ENCODE data around the gene USP6NL.

USP6NL gene

DNA sequence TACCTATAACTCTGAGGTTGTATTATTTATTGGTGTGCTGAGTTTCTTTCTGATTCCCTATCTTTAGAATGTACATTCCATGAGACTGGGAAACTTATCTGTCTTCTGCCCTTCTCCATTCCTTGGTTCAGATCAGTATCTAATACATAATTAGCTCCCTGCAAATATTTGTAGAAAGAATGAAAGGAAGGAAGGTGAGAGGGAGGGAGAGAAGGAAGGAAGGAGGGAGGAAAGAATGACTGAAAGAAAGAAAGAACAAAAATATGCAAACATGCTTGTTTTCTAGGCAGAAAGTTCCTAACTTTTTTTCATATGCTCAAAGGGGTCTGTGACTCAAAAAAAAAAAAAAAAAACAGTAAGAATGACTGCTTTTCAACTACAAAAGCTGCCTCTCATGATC is 3.9 kb upstream of the USP6NL start:
- DNase-seq, result no peak

DNA sequence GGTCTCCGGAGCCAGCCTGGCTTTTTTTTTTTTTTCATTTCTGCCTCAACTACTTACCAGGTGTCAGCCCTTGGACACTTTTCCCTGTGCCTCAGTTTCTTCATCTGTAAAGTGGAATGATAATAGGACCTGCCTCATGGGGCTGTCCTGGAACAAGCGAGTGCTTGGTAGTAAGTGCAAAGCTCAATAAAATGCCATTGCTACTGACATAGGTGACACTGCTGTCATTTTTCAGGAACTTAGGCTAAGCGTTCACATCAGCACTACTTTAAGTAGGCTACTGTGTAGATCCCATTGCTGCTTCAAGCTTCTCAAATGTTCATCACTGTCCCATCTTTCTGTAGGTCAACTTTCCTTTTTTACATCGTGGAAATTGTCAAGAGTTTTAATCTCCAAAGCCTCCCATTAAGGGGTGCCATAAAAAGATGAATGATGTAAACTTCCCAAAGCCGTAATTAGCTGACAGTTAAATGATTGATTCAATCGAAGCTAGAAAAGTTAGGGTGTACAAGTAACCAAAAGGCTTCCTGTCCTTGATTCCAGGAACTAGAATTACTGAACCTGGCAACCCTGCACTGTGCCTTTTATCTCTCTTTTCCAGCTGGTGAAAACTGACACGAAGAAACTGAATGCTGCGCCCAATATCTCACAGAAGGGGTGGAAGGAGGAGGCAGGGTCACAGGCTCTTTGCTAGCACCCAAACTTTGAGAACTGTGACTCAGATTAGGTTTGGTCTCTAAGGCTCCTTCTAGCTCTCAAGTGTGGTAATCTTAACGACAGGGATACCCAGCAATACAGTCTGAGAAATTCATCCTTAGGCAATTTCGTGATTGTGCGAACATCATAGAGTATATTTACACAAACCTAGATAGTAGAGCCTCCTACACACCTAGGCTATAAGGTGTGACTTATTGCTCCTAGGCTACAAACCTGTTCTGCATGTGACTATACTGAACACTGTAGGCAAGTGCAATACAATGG is 861 bp upstream of the USP6NL start:
- no peak for DNase-seq

DNA sequence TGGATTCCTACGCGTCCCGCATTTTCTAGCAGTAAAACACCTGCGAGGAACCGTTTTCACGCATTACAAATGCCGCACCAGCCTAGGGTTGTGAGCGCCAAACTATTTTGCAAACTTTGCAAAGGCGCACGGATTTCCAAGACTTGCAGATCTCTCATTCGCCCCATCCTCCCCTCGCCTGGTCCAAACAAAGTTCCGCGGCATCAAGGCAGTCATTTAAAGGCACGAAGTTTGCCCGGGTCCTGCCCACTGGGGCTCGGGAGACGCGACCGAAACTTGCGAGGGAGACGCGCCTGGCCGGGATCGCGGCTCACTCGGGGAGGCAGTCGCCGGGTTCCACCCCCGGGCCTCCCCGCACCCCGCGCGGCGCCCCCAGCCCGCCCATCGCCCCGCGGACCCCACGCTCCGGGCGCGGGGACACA is 613 bp downstream of the USP6NL start:
- DNase-seq, result peak; percentile 26 to 46

DNA sequence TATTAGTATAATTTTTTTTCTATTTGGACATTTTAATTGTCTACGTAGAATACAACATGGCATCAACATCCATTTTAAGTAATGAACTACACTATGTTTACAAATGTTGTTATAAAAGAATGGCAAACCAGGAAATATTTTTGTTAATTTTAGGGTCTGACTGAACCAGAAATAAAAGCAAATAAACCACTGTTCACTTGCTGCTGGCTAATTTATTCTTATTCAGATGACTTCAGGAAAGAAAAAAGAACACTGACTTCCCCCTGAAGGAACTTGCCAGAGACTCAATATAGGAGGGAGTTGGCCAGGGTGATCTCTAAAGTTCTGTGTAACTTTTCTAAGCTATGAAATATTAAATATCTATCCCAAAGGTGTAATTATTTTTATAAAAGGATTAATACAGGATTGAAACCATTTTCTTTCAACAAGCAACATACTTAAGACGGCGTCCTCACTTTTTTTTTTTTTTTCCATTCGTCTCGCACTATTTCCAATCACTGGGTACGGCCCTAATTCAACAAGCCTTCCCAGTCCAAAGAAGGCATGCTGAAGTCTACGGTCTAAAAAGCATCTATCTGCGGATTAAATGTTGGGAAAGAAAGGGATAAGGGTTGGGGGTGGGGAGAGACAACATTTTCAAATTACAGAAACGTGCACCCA is 1.2 kb downstream of the USP6NL start:
- no peak for DNase-seq

DNA sequence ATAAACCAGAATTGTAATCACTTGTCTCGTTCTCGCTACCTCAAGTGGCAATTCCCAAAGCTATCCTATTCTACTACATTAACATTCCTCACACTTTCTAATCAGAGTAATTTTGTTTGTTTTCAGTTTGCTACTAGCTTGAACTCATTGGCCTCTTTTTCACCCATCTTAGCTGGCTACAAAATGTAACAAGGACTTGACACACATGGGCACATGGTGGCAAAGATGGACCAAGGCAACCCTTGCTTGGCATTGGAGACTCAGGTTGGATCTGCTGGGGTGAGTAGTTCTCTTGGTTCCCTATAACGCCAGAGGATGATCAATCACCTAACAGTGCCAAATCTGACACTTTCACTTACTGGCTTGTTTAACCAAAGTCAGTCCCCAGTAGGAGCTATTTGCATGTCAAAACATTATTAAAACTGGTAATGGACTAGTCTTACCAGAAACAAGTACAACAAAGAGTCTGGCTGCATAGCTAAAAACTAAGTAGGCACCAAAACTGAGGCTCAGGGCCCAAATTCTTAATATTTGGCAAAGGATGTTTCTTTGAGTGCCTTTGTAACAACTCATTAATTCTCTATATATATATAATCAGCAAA is 1.9 kb downstream of the USP6NL start:
- DNase-seq, result no peak

DNA sequence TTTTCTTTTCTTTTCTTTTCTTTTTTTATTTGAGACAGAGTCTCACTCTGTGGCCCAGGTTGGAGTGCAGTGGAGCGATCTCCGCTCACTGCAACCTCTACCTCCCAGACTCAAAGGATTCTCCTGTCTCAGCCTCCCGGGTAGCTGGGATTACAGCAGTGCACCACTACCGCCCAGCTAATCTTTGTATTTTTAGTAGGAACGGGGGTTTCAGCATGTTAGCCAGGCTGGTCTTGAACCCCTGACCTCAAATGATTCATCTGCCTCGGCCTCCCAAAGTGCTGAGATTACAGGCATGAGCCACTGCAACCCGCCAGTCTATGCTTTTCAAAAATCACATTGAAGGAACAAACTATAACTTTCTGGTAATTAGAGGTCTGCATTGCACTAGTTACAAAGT is 2.4 kb downstream of the USP6NL start:
- DNase-seq, result no peak

DNA sequence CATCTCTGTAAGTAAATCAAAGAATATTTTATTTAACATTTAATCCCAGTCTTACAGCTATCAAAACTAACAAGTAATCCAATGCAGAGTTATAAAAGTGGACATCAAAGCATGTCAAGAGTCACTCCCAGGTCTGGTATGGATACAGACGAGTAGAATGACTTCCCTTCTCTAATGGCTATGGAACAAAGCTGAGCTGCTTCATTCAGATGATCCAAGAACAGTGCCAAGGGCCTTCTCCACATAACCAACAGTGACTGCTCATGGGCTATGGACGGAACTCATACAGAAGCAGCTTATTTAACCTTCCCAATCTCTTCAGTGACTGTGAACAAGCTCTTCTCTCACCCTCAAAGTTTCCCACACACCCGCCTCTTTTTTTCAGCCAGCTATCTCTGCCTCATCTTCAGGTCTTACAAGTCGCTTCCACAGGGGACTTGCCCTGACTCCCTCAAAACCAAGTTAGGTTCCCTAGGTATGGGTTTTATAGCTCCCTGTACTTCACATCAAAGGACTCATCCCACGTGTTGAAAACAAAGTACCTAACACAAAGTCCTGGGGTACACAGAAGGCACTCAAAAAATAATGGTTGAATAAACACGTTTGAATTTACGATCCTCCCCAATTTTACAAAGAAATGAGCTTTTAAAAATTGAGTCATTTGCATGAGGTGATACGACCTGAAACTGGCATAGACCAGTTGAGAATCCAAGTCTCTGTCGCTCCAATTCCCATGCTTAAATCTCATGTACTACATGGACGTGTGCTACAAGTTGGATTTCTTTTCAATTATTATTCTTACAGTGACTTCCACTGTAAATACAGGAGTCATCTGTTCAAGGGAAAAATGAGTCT is 3.1 kb downstream of the USP6NL start:
- no peak for DNase-seq

DNA sequence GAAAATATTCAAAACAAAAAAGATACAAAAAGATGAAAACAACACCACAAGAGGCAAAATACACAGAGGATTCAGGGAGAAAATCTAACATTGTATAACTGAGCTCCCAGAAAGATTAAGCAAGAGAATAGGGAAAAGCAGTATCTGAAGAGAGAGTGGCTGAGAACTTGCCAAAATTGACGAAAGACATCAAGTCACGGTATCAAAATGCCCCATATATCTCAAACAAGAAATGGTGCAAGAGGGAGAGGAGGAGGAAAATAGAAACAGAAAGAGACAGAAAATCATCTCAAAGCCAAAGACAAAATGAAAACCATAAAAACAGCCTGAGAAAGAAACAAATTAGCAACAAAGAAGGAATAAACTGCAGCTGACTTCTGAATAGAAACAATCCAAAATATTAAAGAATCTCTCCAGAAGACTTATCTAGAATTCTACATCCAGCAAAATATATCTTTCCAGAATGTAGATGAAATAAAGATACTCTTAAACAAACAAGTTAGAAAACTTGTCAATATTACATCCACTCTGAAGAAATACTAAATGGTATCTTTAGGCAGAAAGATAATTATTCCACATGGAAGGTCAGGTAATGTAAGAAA is 5.5 kb downstream of the USP6NL start:
- DNase-seq, result no peak

DNA sequence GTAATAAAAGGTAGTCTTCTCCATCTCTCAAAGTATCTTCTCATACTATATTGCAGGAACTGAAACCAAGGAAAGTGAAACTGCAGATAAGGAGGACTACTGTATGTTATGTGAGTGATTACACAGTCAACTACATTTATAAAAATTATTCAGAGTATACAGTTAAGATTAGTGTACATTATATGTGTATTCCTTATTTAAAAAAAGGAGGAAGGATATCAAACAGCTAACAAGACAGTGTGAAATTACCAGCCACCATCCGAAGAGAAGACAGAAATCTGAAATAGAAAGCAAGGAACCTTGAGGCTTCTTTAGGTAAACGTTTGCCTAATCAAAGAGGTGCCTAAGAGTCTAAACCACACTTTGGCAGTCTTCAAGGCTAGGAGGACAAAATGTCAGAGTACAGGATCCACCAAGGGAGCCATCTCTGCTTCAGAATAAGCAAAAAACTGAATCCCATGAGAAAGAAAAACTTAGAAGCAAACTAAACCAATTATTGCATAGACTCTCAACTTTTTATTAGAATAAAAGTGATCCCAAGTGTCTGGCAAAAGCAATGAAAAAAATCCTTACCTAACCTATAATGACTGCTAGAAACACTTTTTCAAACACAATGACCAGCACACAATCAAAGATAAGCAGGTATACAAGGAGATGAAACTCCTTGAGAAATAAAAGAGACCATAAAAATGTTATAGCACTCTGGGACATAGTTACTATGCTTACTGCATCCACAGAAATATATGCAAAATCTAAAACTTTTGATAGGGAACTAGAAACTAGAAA is 6.4 kb downstream of the USP6NL start:
- no peak for DNase-seq

DNA sequence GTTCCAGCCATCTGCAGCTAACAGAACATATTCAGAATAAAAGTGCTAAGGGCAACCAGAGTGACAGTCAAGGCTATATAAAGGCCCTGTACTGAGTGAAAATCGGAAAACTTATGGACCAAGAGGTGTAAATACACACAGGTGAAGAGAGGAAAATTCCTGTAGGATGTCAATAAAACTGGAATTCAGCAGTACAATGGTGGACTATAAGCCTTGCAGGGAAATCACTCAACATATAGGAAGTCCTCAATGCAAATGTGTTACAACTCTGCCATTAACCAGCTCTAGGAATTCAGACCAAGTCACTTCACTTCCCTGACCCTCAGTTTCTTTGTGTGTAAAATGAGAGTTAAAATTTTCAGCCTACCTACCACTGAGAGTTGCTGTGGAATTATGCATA is 7.7 kb downstream of the USP6NL start:
- DNase-seq, result no peak

DNA sequence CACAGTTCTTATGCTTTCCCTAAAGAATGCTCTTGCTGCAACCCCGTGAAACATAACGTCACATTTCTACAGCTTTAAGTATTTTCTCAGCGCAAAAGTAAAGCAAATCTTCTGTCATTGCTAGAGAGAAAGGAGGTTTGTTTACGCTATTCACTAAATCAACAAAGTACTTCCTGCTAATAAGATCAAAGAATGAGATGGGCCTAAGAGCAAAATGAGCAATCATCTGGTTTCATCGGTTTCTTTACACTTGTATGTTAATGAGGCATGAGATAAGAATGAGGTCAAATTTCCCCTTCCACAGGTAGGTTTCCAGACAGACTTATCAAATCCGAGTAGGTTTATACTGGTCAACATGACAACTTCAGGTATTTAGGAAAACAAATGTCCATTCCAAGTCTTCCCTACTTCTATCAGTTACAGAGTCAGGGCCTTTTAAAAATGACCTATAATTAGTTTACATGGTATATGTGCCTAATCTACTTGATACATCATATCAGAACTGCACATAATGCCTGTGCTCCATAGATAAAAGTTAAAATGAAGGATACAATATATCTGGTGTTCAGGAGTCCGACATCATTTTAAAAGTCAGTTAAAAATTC is 8.4 kb downstream of the USP6NL start:
- no peak for DNase-seq

DNA sequence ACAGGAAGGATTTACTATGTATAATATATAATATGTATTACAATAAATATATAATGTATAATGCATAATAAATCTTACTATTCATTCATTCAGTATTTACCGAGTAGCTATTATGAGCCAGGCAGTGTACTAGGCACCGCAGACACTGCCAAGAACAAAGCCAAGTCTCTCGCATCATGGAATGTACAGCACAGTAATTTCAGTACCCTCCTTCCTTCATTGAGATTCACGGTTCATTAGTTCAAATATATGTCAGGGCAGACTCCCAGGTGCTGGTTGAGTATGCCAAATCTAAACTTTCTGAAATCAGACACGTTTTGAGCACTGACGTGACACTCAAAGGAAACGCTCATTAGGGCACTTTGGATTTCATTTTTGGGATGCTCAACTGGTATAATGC is 9.1 kb downstream of the USP6NL start:
- no peak for DNase-seq

DNA sequence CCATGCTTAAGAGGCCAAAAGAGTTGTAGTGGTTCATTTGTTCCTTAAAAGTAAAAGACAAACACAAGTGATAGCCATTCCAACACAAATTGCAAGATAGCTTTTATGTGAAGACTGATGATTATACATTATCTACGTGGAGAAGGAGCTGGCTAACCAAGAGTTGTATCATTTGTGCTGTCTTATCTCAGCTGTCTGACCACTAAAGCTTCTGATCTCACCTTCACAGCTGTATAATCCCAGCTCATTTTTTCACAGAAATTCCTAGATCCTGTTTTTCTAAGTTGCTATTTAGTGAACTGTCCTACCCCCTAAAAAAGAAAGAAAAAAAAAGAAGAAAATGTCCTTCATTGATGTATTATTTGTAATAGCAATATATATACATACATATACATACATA is 9.8 kb downstream of the USP6NL start:
- no peak for DNase-seq

DNA sequence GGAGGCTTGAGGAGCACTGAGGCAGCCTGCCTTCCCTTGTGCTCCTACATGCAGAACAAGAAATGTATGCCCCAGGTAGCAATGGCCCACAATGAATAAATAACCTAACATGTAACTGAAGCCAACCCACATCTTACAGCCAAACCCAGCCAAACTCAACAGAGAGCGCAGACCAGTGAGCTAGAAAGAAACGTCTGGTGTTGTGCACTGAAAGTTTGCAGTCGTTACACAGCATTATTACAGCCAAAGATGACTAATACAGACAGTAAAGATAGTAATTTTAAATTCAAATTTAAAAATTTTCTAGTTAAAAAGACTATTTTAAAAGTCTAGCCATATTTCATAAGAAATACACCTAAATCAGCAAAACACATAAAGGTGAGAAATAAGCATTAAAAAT is 11.2 kb downstream of the USP6NL start:
- no peak for DNase-seq

DNA sequence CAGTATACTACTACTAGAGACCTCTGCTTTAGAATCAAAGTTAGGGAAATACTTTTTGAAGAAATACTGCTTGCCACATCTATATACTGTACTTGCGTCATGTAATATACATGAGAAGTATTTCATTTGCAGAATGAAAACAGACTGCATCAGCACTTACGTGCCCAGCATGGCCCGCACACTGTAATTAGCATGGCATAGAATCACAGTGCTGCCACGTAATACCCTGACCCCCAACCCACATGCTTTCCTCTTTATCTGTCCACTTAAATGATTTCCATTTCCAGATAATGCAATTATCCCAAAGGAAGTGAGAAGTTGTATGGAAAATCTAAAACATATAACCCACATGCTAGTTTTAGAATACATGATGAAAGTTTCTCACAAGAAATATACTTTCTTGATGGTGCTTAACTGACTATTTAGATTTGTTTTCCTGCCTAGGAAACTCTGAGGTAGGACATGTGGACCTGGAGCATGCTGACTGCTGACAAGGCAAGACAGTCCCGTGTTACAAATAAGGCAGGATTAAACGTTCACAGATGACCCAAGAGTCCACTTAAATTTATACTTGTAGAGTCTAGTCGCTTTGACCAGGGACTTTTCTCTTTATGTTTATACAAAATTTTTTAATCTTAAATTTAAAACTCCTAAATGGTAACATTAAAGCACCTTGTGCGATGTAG is 12.6 kb downstream of the USP6NL start:
- no peak for DNase-seq

DNA sequence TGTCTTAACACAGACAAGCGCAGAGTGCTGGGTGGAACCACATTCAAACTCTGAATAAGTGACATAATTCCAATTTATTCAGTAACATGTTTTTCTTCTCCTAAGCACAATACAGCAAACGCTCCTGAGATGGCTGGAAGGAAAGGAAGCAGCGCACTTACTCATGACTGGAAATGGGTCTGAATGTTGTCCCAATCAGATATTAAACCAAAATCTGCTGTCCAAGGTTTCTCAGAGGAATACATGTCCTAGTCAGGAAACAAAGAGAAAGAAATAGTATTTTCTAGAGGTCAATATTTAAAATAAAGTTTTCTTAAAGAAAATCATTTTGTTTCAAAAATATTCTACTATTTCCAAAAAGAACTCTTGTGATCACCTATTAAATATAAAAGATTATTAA is 14.0 kb downstream of the USP6NL start:
- DNase-seq, result no peak

DNA sequence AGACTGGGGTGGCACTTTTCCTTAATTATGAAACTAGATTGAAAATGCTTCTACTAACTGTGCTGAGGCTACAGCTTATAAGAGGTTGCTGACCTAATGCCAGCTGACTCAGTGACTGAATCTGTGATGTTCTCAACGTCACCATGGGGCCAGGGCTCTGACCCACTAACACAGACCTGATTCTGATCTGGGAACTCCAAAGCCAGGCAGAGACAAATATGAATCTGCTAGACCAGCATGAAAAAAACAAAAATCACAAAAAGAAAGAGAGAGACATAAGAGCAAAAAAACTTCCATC is 16.1 kb downstream of the USP6NL start:
- no peak for DNase-seq

DNA sequence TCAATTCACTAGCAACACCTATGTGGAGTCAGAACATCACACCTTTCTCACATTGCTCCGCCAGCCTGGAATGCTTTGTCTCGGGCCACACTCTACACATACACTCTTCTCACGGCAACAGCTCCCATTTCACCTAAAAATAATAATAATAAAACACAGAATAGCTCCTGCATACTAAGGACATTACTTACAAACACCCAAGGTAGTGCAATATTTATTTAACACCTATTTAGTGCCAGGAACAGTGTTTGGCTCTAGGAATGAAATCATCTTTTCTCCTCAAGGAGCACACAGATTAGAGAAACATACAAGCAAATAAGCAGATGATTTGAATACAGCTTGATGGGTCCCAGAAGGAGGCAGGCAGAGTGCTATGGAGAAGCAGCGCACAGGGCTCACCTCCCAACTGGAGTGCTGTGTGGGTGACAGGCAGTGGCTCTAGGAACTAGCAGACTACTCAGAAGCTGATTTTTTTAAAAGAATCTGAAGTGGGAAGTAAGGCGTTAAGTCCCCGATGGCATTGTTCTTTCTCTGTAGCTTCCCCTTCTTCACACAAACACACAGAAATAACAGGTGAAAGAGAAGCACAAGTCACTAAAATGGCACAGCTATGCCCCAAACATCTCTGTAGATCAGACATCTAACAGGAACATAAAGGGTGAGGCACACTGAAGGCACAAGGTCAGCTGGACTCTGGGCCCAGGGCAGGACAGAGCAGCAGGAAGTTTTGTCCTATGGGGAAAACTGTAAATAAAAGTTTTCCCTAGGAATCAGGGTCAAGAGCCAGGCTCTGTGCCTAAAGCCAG is 16.7 kb downstream of the USP6NL start:
- no peak for DNase-seq

DNA sequence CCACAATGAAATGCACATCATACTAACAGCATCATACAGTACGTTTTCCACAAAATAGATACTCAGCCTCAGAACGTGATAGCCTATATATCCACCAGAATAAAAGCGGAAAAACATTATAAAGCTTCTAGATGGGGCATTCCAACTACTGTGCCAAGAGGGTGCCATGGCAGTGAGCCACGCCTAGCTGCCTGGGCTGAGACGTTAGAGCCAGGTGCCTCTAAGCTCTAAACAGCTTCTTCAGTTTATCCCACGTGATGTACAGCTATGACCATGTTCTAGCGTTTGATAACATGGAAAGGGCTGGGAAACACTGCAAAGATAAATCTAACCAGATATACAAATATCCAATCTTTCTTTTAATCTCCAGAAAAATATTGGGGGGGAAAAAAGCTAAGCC is 17.8 kb downstream of the USP6NL start:
- DNase-seq, result no peak

DNA sequence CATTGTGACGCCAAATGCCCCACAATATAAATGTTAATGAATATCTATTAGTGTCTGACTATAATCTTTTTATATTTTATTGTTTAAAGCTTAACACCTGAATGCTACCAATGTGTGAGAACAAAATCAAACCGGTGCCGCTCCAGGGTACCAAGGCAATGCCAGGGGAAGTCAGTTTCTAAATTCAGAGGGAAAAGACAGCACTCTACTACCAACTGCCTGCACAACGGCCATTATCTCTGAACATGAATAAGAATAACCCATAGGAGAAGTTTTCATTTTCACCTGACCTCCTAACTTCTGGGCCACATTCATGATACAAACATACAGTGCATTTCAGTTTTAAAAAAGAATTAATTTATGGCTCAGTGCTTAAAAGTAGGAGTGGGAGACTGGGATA is 21.7 kb downstream of the USP6NL start:
- no peak for DNase-seq
